Hepatocyte (in vitro differentiated cells): ENCODE results near the gene PPP2R5C. TPM values are rescaled to one million over a fixed set of nuclear protein-coding genes. Genes with fewer than 3 reads are reported as not detected.

Experiments used
- DNase-seq: peaks from one replicate; pipeline ENCODE4 v3.0.0-alpha.2; 2016; ENCODE audit warnings: low spot score
- H2AFZ ChIP-seq: fragments of 200-600 bp; sonication (generic); 2 replicates; pipeline ENCODE4 v1.6.0; 2016; ENCODE audit warnings: antibody characterized with exemption, mild to moderate bottlenecking
- H3K27ac ChIP-seq: fragments of 200-600 bp; sonication (generic); 2 replicates; pipeline ENCODE4 v1.5.1; 2016; ENCODE audit warnings: mild to moderate bottlenecking
- H3K27me3 ChIP-seq: fragments of 200-600 bp; sonication (generic); 2 replicates; pipeline ENCODE4 v1.6.1; 2016
- H3K36me3 ChIP-seq: fragments of 200-600 bp; sonication (generic); replicated peaks from 2 replicates; pipeline ENCODE4 v1.5.1; 2016; ENCODE audit warnings: low read depth; ENCODE audit not compliant: insufficient read depth
- H3K4me1 ChIP-seq: fragments of 200-600 bp; sonication (generic); 2 replicates; pipeline ENCODE4 v1.5.1; 2016; ENCODE audit warnings: mild to moderate bottlenecking, moderate library complexity; ENCODE audit not compliant: insufficient read depth
- H3K4me2 ChIP-seq: fragments of 200-600 bp; sonication (generic); 2 replicates; pipeline ENCODE4 v1.6.0; 2016
- H3K4me3 ChIP-seq: fragments of 200-600 bp; sonication (generic); 2 replicates; pipeline ENCODE4 v1.5.1; 2016; ENCODE audit warnings: mild to moderate bottlenecking
- H3K79me2 ChIP-seq: fragments of 200-600 bp; sonication (generic); 2 replicates; pipeline ENCODE4 v1.6.0; 2017; ENCODE audit warnings: mild to moderate bottlenecking
- H3K9me2 ChIP-seq: fragments of 200-600 bp; sonication (generic); replicated peaks from 2 replicates; pipeline ENCODE4 v1.6.0; 2017; ENCODE audit warnings: mild to moderate bottlenecking; ENCODE audit not compliant: insufficient read depth
- H3K9me3 ChIP-seq: fragments of 200-600 bp; sonication (generic); 2 replicates; pipeline ENCODE4 v1.5.1; 2016; ENCODE audit warnings: low read depth, mild to moderate bottlenecking
- H4K20me1 ChIP-seq: fragments of 200-600 bp; sonication (generic); 2 replicates; pipeline ENCODE4 v1.6.0; 2016; ENCODE audit warnings: mild to moderate bottlenecking; ENCODE audit not compliant: insufficient read depth, poor library complexity, severe bottlenecking
- CTCF ChIP-seq: fragments of 200-600 bp; sonication (generic); IDR thresholded peaks from 2 replicates; pipeline ENCODE4 v1.5.1; 2016; ENCODE audit warnings: antibody characterized with exemption, mild to moderate bottlenecking; ENCODE audit not compliant: poor library complexity
- EZH2 ChIP-seq: fragments of 200-600 bp; sonication (generic); IDR thresholded peaks from 2 replicates; pipeline ENCODE4 v1.6.1; 2016; ENCODE audit warnings: antibody characterized with exemption, mild to moderate bottlenecking, borderline replicate concordance
- EZH2phosphoT487 ChIP-seq: fragments of 200-600 bp; sonication (generic); IDR thresholded peaks from one replicate; pipeline ENCODE4 v1.6.1; 2018; ENCODE audit warnings: antibody characterized with exemption, mild to moderate bottlenecking, low read depth, moderate library complexity; ENCODE audit not compliant: unreplicated experiment, severe bottlenecking
- WGBS: methylation state at CpG from one replicate; pipeline ENCODE4 v1.1.6; 2016; ENCODE audit warnings: low lambda C conversion rate; ENCODE audit errors: missing lambda C conversion rate; 5-methylcytosine and 5-hydroxymethylcytosine counted together
- polyA plus RNA-seq: library from polyadenylated mRNA; unstranded; fragments of >200 nt; fragmentation: Nextera tagmentation; extraction: Ambion mirVana; gene quantifications from 2 replicates; pipeline ENCODE4 v1.2.1, GENCODE V29; 2016
- total RNA-seq: library from RNA; depleted of rRNA; stranded (reverse); fragments of >200 nt; gene quantifications from 2 replicates; pipeline ENCODE4 v1.2.3, GENCODE V29; 2014

PPP2R5C gene
- total and polyA plus RNA-seq, 2 experiments from 2014 or later = 47.4 to 78.0 TPM

GRCh38 chr14:101878211-101878821, 116.8 kb downstream of the PPP2R5C start:
- Histone ChIP-seq H3K9me3 (no peaks in the 10 kb centered on the region), H3K79me2 (peaks cover 60% of the 10 kb centered on the region), H2AFZ (no peak overlapping the region), H3K27ac (no peak overlapping the region), H3K9me2 (no peaks in the 10 kb centered on the region), H4K20me1 (peaks cover 27% of the 10 kb centered on the region), H3K4me2 (no peak overlapping the region), H3K4me1 (peaks cover 9% of the 10 kb centered on the region), H3K27me3 (no peaks in the 10 kb centered on the region), H3K4me3 (no peak overlapping the region), H3K36me3 (no peaks in the 10 kb centered on the region)
- no peak for DNase-seq
- WGBS = 96% methylated on average over 9 of the region's 9 CpGs
- TF ChIP-seq EZH2phosphoT487 = no peak
- no peak for TF ChIP-seq CTCF
- TF ChIP-seq EZH2 = no peak

- H3K36me3 ChIP-seq = no peaks in the 10 kb centered on the region
- H3K79me2 ChIP-seq = peaks cover 54% of the 10 kb centered on the region
- H3K9me3 ChIP-seq = no peaks in the 10 kb centered on the region
- H3K4me1 ChIP-seq = peaks cover 9% of the 10 kb centered on the region
- WGBS = 94% methylated on average over 18 of the region's 18 CpGs
- H4K20me1 ChIP-seq = peaks cover 23% of the 10 kb centered on the region
- no peak for DNase-seq
- H2AFZ ChIP-seq = no peak overlapping the region
- no peak overlapping the region for H3K27ac ChIP-seq
- H3K9me2 ChIP-seq = no peaks in the 10 kb centered on the region
- H3K4me3 ChIP-seq = no peak overlapping the region
- H3K4me2 ChIP-seq = no peak overlapping the region
- no peaks in the 10 kb centered on the region for H3K27me3 ChIP-seq
- no peak for TF ChIP-seq EZH2phosphoT487
- no peak for TF ChIP-seq EZH2
Measured at GRCh38 chr14:101878822-101879528, 117.5 kb downstream of the PPP2R5C start.

- TF ChIP-seq EZH2phosphoT487 (no peak), CTCF (no peak), EZH2 (no peak)
- Histone ChIP-seq H3K36me3 (no peaks in the 10 kb centered on the region), H3K4me1 (peaks cover 9% of the 10 kb centered on the region), H3K9me2 (no peaks in the 10 kb centered on the region), H3K27ac (no peak overlapping the region), H2AFZ (no peak overlapping the region), H3K9me3 (no peaks in the 10 kb centered on the region), H3K4me2 (no peak overlapping the region), H3K4me3 (no peak overlapping the region), H3K79me2 (peaks cover 47% of the 10 kb centered on the region), H3K27me3 (no peaks in the 10 kb centered on the region), H4K20me1 (peaks cover 23% of the 10 kb centered on the region)
- WGBS = 96% methylated on average over 15 of the region's 15 CpGs
- DNase-seq = no peak
Measured at GRCh38 chr14:101879529-101880336, 118.2 kb downstream of the PPP2R5C start.

GRCh38 chr14:101881426-101881825, 119.9 kb downstream of the PPP2R5C start:
- Histone ChIP-seq H2AFZ (no peak overlapping the region), H3K27ac (no peak overlapping the region), H3K36me3 (no peaks in the 10 kb centered on the region), H4K20me1 (peaks cover 23% of the 10 kb centered on the region), H3K4me2 (no peak overlapping the region), H3K79me2 (peaks cover 33% of the 10 kb centered on the region), H3K27me3 (no peaks in the 10 kb centered on the region), H3K4me1 (peaks cover 6% of the 10 kb centered on the region), H3K9me2 (no peaks in the 10 kb centered on the region), H3K9me3 (no peaks in the 10 kb centered on the region), H3K4me3 (no peak overlapping the region)
- TF ChIP-seq EZH2 (no peak), CTCF (no peak), EZH2phosphoT487 (no peak)
- DNase-seq = no peak
- 97% methylated on average over 11 of the region's 11 CpGs for WGBS
